K562 (cell line): ENCODE data around the gene SEC22C. TPM values are rescaled to one million over a fixed set of nuclear protein-coding genes. Genes with fewer than 3 reads are reported as not detected.
A peak's percentile ranks its signal among the peaks of the same experiment; 100 is the strongest.

Source experiments
- ATF7 ChIP-seq: fragments of 450-650 bp; IDR thresholded peaks from 2 replicates; pipeline ENCODE4 v1.7.1; 2014; ENCODE audit warnings: mild to moderate bottlenecking, moderate library complexity
- CBFA2T2 ChIP-seq: fragments of 450-650 bp; conservative IDR thresholded peaks from 2 replicates; pipeline ENCODE4 v1.6.1; 2017; ENCODE audit warnings: mild to moderate bottlenecking
- CCNT2 ChIP-seq: IDR thresholded peaks from 2 replicates; pipeline ENCODE4 v1.6.1; 2011; ENCODE audit warnings: borderline replicate concordance, low read depth, mild to moderate bottlenecking, moderate library complexity, mixed read lengths, low read length; ENCODE audit not compliant: insufficient read length; ENCODE audit errors: extremely low read depth
- CREB1 ChIP-seq, 2 experiments: sonication (generic) in 1 of 2; formaldehyde crosslinking in 1 of 2; IDR thresholded peaks; 2 replicates each; pipeline versions ENCODE4 v1.6.1 to v1.8.0; 2012 to 2022; ENCODE audit warnings: inconsistent platforms in 1 of 2, mild to moderate bottlenecking in 1 of 2, missing genetic modification reagents in 1 of 2, moderate library complexity in 1 of 2
- HBP1 ChIP-seq: fragments of 450-650 bp; formaldehyde crosslinking; IDR thresholded peaks from 2 replicates; pipeline ENCODE4 v1.4.0; 2022; ENCODE audit warnings: missing genetic modification characterization
- HSF4 ChIP-seq: fragments of 250-450 bp; sonication (Bioruptor Pico); IDR thresholded peaks from 2 replicates; pipeline ENCODE4 v2.1.2; 2022; ENCODE audit warnings: mild to moderate bottlenecking, moderate library complexity, borderline replicate concordance
- JUND ChIP-seq, 2 experiments: IDR thresholded peaks; 2 replicates in 1 of 2; 3 replicates in 1 of 2; pipeline ENCODE4 v1.6.1; 2011; ENCODE audit warnings: borderline replicate concordance in 2 of 2, low read depth in 2 of 2, low read length in 2 of 2, improper control_type of control experiment in 1 of 2, missing biosample characterization in 1 of 2, missing genetic modification characterization in 1 of 2, missing genetic modification reagents in 1 of 2
- MED1 ChIP-seq: sonication (generic); formaldehyde crosslinking; IDR thresholded peaks from 2 replicates; pipeline ENCODE4 v1.8.1; 2023; ENCODE audit warnings: missing genetic modification reagents, borderline replicate concordance
- PHF21A ChIP-seq: fragments of 450-650 bp; IDR thresholded peaks from 2 replicates; pipeline ENCODE4 v1.6.1; 2017; ENCODE audit warnings: low read depth, borderline replicate concordance
- PURB ChIP-seq: sonication (generic); formaldehyde crosslinking; IDR thresholded peaks from 2 replicates; pipeline ENCODE4 v1.9.0; 2021; ENCODE audit warnings: low read depth, mild to moderate bottlenecking, missing genetic modification reagents
- RERE ChIP-seq: sonication (generic); formaldehyde crosslinking; IDR thresholded peaks from 2 replicates; pipeline ENCODE4 v1.8.0; 2023; ENCODE audit warnings: missing genetic modification reagents, mild to moderate bottlenecking, borderline replicate concordance
- SIN3B ChIP-seq: fragments of 450-650 bp; IDR thresholded peaks from 2 replicates; pipeline ENCODE4 v1.6.1; 2017; ENCODE audit warnings: low read depth, mild to moderate bottlenecking, moderate library complexity
- SRSF1 ChIP-seq: fragments of 200-400 bp; formaldehyde crosslinking; IDR thresholded peaks from 2 replicates; pipeline ENCODE4 v1.6.1; 2017; ENCODE audit warnings: mild to moderate bottlenecking, low read depth, low read length, moderate library complexity
- TAF15 ChIP-seq: fragments of 200-400 bp; formaldehyde crosslinking; IDR thresholded peaks from 2 replicates; pipeline ENCODE4 v1.6.1; 2017; ENCODE audit warnings: mild to moderate bottlenecking, low read depth, low read length, moderate library complexity
- ZNF282 ChIP-seq: sonication (generic); formaldehyde crosslinking; IDR thresholded peaks from 2 replicates; pipeline ENCODE4 v1.8.1; 2023; ENCODE audit warnings: missing genetic modification reagents
- ZNF586 ChIP-seq: fragments of 450-650 bp; formaldehyde crosslinking; conservative IDR thresholded peaks from 2 replicates; pipeline ENCODE4 v1.4.0; 2020; ENCODE audit warnings: mild to moderate bottlenecking, moderate library complexity
- polyA plus RNA-seq, 8 experiments: library from polyadenylated mRNA; depleted of rRNA in 4 of 8; stranded (reverse) in 5 of 8; unstranded in 3 of 8; fragments of >200 nt; fragmentation: Nextera tagmentation in 2 of 8; fragmentation: Illumina TruSeq in 1 of 8; extraction: Ambion mirVana in 2 of 8; extraction: Trizol in 1 of 8; gene quantifications; 2 replicates each; pipeline versions ENCODE4 v1.2.1 to v1.2.3, GENCODE V29; 2011 to 2014; ENCODE audit warnings: inconsistent platforms in 1 of 8, missing spikeins in 1 of 8
- total RNA-seq, 7 experiments: library from RNA; depleted of rRNA in 6 of 7; stranded (reverse); fragments of >200 nt in 6 of 7; fragmentation: Illumina TruSeq in 2 of 7; extraction: Trizol in 2 of 7; gene quantifications; 2 replicates each; pipeline versions ENCODE4 v1.2.1 to v1.2.3, GENCODE V29; 2011 to 2021; ENCODE audit warnings: low replicate concordance in 1 of 7
- TF ChIP-seq, protein P1 (sequence below): fragments of 450-650 bp; IDR thresholded peaks from 2 replicates; pipeline ENCODE4 v1.6.1; 2016; ENCODE audit warnings: missing biosample characterization, missing genetic modification characterization
- TF ChIP-seq, protein P2 (sequence below): sonication (generic); IDR thresholded peaks from 2 replicates; pipeline ENCODE4 v1.6.1; 2016

Gene SEC22C
- total and polyA plus RNA-seq, 9 of the 15 experiments (the other 6 are each of a cell fraction or from before 2014, with no cell fraction given), result 35.6 to 68.4 (median 50.7) TPM

DNA sequence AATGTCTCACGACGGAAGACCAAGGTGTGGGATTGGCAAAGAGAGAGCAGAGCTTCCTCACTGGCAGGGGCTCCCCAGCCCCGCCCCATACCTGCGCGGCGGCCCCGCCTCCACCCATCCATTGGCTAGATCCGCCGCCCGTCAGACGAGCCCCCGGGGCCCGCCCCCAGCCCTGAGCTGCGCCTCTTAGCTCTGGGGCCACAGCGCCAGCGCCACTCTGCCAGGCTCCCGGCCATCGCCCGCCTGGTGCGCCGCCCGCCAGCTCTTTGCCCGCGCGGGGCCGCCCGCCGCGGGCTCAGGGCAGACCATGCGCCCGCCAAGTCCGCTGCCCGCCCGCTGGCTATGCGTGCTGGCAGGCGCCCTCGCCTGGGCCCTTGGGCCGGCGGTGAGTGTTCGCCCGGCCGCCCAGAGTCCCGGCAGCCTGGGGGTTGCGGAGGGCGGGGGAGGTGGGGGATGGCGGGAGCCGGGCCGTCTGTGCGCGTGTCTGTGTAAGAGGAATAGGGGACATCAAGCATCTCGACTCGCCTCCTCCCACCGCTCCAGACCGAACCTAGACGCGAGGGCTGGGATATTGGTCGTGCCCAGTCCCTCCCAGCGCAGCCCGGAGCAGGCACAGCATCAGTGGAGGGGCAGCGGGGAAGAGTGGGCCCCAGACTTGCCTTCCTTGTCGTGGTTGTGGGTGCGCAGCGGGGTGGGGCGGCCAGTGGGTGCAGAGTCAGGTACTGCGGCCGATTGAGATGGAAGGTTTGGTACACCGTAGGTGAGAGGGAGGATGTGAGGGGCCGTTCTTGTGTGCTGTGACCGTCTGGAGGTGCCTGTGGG is 79.1 kb downstream of the SEC22C start, which contains the start of gene VIPR1 (continued):
- TF ChIP-seq RERE (CRISPR knock-in tag) (no peak), ATF7 (no peak), SIN3B (no peak), JUND (IDR thresholded peaks at IDR 0.05; ENCODE audit: borderline replicate concordance, low read depth, low read length) (no peak), JUND (tag; IDR thresholded peaks at IDR 0.05; ENCODE audit: borderline replicate concordance, low read depth, low read length) (no peak), SRSF1 (no peak), MED1 (CRISPR knock-in tag) (no peak), HSF4 (CRISPR knock-in tag) (no peak), PHF21A (no peak), ZNF586 (CRISPR knock-in tag) (no peak), TAF15 (no peak), CCNT2 (no peak), PURB (CRISPR knock-in tag) (no peak), CBFA2T2 (no peak), ZNF282 (CRISPR knock-in tag) (no peak), HBP1 (CRISPR knock-in tag) (no peak), CREB1 (IDR thresholded peaks at IDR 0.05) (no peak), CREB1 (CRISPR knock-in tag; IDR thresholded peaks at IDR 0.05) (peak; percentile 34; the same call in 1 of the 2 replicates)
- TF ChIP-seq, protein P1, sequence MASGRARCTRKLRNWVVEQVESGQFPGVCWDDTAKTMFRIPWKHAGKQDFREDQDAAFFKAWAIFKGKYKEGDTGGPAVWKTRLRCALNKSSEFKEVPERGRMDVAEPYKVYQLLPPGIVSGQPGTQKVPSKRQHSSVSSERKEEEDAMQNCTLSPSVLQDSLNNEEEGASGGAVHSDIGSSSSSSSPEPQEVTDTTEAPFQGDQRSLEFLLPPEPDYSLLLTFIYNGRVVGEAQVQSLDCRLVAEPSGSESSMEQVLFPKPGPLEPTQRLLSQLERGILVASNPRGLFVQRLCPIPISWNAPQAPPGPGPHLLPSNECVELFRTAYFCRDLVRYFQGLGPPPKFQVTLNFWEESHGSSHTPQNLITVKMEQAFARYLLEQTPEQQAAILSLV (tag), result no peak
- TF ChIP-seq, protein P2, sequence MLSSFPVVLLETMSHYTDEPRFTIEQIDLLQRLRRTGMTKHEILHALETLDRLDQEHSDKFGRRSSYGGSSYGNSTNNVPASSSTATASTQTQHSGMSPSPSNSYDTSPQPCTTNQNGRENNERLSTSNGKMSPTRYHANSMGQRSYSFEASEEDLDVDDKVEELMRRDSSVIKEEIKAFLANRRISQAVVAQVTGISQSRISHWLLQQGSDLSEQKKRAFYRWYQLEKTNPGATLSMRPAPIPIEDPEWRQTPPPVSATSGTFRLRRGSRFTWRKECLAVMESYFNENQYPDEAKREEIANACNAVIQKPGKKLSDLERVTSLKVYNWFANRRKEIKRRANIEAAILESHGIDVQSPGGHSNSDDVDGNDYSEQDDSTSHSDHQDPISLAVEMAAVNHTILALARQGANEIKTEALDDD, result no peak
